HepG2 (cell line): ENCODE results near the gene DNAJC4. TPM values are rescaled to one million over a fixed set of nuclear protein-coding genes. Genes with fewer than 3 reads are reported as not detected.
A peak's percentile ranks its signal among the peaks of the same experiment; 100 is the strongest.

Source experiments
- CHCHD3 ChIP-seq: sonication (generic); formaldehyde crosslinking; IDR thresholded peaks from 2 replicates; pipeline ENCODE4 v1.8.0; 2022; ENCODE audit warnings: mild to moderate bottlenecking, missing genetic modification reagents, moderate library complexity
- HOMEZ ChIP-seq: IDR thresholded peaks from 2 replicates; pipeline ENCODE4 v1.6.1; 2016; ENCODE audit warnings: low read depth
- HOXD1 ChIP-seq: sonication (generic); formaldehyde crosslinking; IDR thresholded peaks from 2 replicates; pipeline ENCODE4 v1.5.0; 2020; ENCODE audit warnings: missing genetic modification reagents
- MED13 ChIP-seq: sonication (generic); formaldehyde crosslinking; IDR thresholded peaks from 2 replicates; pipeline ENCODE4 v1.5.0; 2020; ENCODE audit warnings: missing genetic modification reagents
- PRDM10 ChIP-seq: sonication (generic); formaldehyde crosslinking; IDR thresholded peaks from 2 replicates; pipeline ENCODE4 v1.4.0; 2020; ENCODE audit warnings: low read depth, missing genetic modification reagents
- TAF15 ChIP-seq: fragments of 200-400 bp; formaldehyde crosslinking; IDR thresholded peaks from one replicate; pipeline ENCODE4 v1.6.1; 2018; ENCODE audit warnings: mild to moderate bottlenecking, low read depth, low read length; ENCODE audit not compliant: poor library complexity, severe bottlenecking
- UBTF ChIP-seq: sonication (generic); formaldehyde crosslinking; IDR thresholded peaks from 2 replicates; pipeline ENCODE4 v1.4.0; 2020; ENCODE audit warnings: mild to moderate bottlenecking, missing genetic modification reagents
- ZNF18 ChIP-seq: sonication (generic); formaldehyde crosslinking; IDR thresholded peaks from 2 replicates; pipeline ENCODE4 v1.8.0; 2022; ENCODE audit warnings: mild to moderate bottlenecking, missing genetic modification reagents; ENCODE audit not compliant: insufficient replicate concordance
- ZNF484 ChIP-seq: sonication (generic); formaldehyde crosslinking; IDR thresholded peaks from 2 replicates; pipeline ENCODE4 v1.5.1; 2020; ENCODE audit warnings: mild to moderate bottlenecking, low read depth, missing genetic modification reagents, borderline replicate concordance
- ZNF674 ChIP-seq: sonication (generic); formaldehyde crosslinking; IDR thresholded peaks from 2 replicates; pipeline ENCODE4 v1.5.0; 2020; ENCODE audit warnings: low read depth, mild to moderate bottlenecking, missing genetic modification reagents
- ZNF749 ChIP-seq: sonication (generic); formaldehyde crosslinking; IDR thresholded peaks from 2 replicates; pipeline ENCODE4 v1.8.0; 2022; ENCODE audit warnings: mild to moderate bottlenecking, missing genetic modification reagents, moderate library complexity, borderline replicate concordance
- polyA plus RNA-seq, 8 experiments: library from polyadenylated mRNA; depleted of rRNA in 3 of 8; stranded (reverse) in 7 of 8; unstranded in 1 of 8; fragments of >200 nt; fragmentation: Illumina TruSeq in 4 of 8; extraction: Trizol in 4 of 8; gene quantifications; 2 replicates each; pipeline versions ENCODE4 v1.2.1 to v1.2.3, GENCODE V29; 2011 to 2016; ENCODE audit warnings: low read depth in 4 of 8, missing spikeins in 1 of 8, mixed read lengths in 1 of 8; ENCODE audit not compliant: insufficient read depth in 1 of 8
- total RNA-seq, 5 experiments: library from RNA; depleted of rRNA; stranded (reverse); fragments of >200 nt; fragmentation: Illumina TruSeq; extraction: Trizol; gene quantifications; 2 replicates each; pipeline ENCODE4 v1.2.3, GENCODE V29; 2016; ENCODE audit warnings: low read depth in 1 of 5
- TF ChIP-seq, protein P1 (sequence below): sonication (generic); formaldehyde crosslinking; IDR thresholded peaks from 2 replicates; pipeline ENCODE4 v1.4.0; 2020; ENCODE audit warnings: missing genetic modification reagents
- TF ChIP-seq, protein P2 (sequence below): sonication (generic); formaldehyde crosslinking; IDR thresholded peaks from 2 replicates; pipeline ENCODE4 v1.5.0; 2020; ENCODE audit warnings: mild to moderate bottlenecking, missing genetic modification reagents, moderate library complexity

The DNAJC4 gene
- total and polyA plus RNA-seq, 2 of the 13 experiments (the other 11 are each of a cell fraction or from before 2014, with no cell fraction given) = 10.3 to 60.8 TPM

DNA sequence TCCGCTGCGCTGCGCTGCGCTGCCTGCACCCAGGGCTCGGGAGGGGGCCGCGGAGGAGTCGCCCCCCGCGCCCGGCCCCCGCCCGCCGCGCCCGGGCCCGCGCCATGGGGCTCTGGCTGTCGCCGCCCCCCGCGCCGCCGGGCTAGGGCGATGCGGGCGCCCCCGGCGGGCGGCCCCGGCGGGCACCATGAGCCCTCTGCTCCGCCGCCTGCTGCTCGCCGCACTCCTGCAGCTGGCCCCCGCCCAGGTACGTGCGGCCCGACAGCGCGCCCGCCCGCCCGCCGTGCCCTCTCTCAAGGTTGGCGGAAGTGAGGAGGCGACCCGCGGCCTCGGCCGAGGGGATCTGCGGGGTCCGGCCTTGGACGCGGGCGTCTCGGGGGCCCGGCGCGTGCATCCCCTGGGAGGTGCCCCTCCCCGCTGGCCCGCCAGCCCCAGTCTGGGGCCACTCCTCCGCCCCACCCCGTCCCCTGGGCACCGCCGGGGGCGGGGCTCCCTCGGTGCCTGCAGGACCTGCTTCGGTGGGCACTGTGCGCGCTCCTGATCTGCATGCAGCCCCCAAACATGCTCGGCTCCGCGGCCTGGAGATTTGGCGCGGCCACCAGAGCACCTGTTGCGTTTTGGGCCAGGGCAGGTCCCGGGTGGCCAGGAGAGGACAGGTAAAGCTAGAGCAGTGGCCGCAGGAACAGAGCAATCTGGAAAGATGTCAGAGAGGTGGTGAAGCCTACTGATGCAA lies 4.5 kb downstream of the DNAJC4 start (continued):
- TF ChIP-seq, protein P1, sequence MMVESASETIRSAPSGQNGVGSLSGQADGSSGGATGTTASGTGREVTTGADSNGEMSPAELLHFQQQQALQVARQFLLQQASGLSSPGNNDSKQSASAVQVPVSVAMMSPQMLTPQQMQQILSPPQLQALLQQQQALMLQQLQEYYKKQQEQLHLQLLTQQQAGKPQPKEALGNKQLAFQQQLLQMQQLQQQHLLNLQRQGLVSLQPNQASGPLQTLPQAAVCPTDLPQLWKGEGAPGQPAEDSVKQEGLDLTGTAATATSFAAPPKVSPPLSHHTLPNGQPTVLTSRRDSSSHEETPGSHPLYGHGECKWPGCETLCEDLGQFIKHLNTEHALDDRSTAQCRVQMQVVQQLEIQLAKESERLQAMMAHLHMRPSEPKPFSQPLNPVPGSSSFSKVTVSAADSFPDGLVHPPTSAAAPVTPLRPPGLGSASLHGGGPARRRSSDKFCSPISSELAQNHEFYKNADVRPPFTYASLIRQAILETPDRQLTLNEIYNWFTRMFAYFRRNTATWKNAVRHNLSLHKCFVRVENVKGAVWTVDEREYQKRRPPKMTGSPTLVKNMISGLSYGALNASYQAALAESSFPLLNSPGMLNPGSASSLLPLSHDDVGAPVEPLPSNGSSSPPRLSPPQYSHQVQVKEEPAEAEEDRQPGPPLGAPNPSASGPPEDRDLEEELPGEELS (CRISPR knock-in tag) = peak; percentile 45
- TF ChIP-seq ZNF484 (CRISPR knock-in tag) (no peak), PRDM10 (CRISPR knock-in tag) (no peak), ZNF18 (no peak), HOMEZ (CRISPR knock-in tag) (peak; percentile 18; the same call in 1 of the 2 replicates), HOXD1 (peak; percentile 77; the same call in 1 of the 2 replicates), MED13 (no peak), ZNF749 (CRISPR knock-in tag) (no peak), TAF15 (no peak), UBTF (CRISPR knock-in tag) (peak; percentile 55; the same call in 1 of the 2 replicates), ZNF674 (no peak), CHCHD3 (CRISPR knock-in tag) (0 out of 2 replicates have a peak, but pooled peaks have one; percentile 52)
- TF ChIP-seq, protein P2, sequence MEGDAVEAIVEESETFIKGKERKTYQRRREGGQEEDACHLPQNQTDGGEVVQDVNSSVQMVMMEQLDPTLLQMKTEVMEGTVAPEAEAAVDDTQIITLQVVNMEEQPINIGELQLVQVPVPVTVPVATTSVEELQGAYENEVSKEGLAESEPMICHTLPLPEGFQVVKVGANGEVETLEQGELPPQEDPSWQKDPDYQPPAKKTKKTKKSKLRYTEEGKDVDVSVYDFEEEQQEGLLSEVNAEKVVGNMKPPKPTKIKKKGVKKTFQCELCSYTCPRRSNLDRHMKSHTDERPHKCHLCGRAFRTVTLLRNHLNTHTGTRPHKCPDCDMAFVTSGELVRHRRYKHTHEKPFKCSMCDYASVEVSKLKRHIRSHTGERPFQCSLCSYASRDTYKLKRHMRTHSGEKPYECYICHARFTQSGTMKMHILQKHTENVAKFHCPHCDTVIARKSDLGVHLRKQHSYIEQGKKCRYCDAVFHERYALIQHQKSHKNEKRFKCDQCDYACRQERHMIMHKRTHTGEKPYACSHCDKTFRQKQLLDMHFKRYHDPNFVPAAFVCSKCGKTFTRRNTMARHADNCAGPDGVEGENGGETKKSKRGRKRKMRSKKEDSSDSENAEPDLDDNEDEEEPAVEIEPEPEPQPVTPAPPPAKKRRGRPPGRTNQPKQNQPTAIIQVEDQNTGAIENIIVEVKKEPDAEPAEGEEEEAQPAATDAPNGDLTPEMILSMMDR (CRISPR knock-in tag) = peak; percentile 22; the same call in 1 of the 2 replicates
